CD4-positive, alpha-beta T cell treated with Interferon alpha-2 for 1 hour (primary cell): ENCODE measurements around the gene ERC1.
A peak's percentile ranks its signal among the peaks of the same experiment; 100 is the strongest.
"Not testable (repeated sequence)": the region's sequence is repeated elsewhere in the genome, so short reads cannot be mapped to it uniquely, and the experiment has no call there.

Experiments used
- DNase-seq, 2 donors: peaks; one replicate each; pipeline ENCODE4 v3.0.0-alpha.2; 2020 to 2022

The ERC1 gene

DNA sequence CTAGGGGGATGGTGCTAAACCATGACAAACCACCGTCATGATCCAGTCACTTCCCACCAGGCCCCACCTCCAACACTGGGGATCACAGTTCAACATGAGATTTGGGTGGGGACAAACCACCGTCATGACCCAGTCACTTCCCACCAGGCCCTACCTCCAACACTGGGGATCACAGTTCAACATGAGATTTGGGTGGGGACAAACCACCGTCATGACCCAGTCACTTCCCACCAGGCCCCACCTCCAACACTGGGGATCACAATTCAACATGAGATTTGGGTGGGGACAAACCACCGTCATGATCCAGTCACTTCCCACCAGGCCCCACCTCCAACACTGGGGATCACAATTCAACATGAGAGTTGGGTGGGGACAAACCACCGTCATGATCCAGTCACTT lies 207.8 kb downstream of the ERC1 start:
- DNase-seq = not testable (repeated sequence)

DNA sequence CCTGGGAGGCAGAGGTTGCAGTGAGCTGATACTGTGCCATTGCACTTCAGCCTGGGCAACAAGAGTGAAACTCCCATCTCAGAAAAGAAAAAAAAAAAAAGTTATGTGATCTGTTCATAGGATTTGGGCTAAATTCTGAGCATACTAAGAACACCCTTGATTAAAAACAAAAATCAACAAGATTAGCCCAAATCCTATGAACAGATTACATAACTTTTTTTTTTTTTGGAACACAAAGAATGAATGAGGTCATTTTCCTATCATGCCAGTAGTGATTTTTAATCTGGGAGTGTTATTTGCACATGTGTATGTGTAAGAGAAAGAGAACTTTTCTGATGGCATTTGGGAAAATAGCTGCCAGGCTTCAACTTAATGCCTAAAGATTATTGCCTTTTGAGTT lies 208.7 kb downstream of the ERC1 start:
- no peak for DNase-seq

DNA sequence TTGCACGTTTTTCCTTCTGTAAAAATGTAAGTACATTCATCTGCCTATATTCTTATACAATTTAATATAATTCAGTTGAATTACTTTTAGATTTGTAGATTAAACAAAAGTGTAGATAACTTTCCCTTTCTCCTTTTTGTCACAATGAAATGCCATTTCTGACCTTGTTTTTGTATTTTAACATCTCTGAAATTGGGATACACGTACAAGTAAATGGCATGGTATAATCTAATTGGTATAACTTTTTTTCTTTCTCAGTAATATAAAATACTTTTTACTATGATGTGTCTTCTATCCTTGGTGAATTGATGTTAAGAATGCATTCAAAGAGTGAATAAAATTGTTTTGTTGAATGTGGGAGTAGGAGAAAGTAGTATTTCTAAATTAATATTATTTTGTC lies 210.0 kb downstream of the ERC1 start:
- DNase-seq = no peak

DNA sequence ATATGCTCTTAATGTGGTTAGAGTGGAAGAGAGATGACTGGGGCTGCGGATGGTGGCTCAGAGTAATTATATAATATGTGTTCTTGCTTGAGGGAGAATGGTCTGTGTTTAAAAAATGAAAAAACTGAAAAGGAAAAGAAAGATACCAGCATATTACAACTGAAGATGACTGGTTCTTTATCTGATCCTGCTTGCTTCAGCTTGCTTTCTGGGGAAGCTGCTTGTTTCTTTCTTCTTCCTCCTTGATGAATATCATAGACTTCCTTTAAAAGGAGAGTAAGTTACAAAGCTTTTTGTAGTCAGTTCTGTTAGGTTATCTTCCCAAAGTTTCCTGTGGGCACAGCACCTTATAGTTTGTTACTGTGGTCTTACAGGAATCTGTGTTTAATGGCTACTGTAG lies 210.9 kb downstream of the ERC1 start:
- no peak for DNase-seq

- DNase-seq = no peak
These were observed 212.7 kb downstream of the ERC1 start for GRCh38 chr12:1203735-1204019.

- DNase-seq = peak; percentile 9 to 49
These were observed 213.6 kb downstream of the ERC1 start for GRCh38 chr12:1204581-1205121.

DNA sequence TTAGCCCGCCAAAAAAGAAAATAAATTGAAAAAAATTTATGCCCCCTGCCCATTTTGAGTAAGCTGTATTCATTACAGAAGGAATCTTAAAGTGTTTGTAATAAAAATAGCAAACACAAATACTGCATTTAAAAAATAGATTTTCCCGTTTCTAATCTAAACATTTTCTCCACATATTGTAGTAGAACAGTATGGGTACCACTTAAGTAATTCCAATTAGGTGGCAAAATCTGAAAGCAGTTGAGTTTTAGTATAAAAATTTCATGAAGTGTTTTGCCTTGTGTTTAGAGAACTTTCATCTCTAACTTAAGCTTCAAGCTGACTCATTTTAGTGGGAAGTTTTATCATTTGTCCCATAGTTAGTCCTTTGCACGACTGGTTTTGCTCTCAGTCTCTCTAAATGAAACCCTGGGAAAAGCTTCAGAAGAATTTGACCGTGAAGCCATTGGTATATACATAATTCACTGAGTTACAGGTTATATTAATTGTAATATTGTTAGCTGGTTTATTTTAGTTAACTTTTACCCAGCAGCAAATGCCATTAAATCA lies 214.6 kb downstream of the ERC1 start:
- no peak for DNase-seq

- DNase-seq = no peak
These were observed 215.2 kb downstream of the ERC1 start for GRCh38 chr12:1206118-1206734.

DNA sequence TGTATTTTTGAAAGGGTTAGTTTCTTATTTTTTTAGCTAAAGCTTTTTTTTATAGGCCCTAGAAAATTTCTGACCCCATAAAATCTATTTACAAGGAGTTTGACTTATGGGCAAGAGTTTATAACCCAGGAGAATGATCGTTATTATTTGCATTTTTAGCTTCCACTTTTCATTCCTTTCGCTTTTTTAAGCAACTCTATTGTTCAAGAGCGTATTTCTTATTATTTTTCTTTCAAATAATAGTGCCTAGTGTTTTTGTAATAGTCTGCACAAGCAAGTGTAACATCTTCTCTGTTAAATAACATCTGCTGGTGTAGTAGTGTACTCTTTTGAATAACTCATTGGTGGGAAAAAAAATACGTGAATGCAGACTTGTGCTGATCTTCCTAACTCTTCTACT lies 216.3 kb downstream of the ERC1 start:
- no peak for DNase-seq

GRCh38 chr12:1208719-1209118 lies 217.7 kb downstream of the ERC1 start:
- DNase-seq = not testable (repeated sequence)

DNA sequence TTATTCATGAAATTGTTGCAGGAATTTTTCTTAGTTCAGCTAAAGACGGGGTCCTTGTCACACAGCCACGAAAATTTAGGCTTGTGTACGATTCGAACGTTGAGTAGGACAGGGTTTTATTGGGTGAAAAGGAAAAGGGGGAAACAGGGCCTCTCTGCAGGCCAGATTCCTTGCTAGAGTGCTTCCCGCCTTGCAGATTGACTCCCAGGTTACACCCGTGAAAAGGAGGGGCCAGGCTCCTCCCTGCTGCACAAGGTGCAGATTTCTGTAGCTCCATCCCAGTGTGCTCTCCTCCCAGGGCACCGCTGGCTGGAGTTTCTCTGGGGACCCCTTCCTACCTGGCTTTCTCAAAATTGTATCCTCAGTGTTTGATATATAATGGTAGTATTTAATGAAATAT lies 221.5 kb downstream of the ERC1 start:
- no peak for DNase-seq

DNA sequence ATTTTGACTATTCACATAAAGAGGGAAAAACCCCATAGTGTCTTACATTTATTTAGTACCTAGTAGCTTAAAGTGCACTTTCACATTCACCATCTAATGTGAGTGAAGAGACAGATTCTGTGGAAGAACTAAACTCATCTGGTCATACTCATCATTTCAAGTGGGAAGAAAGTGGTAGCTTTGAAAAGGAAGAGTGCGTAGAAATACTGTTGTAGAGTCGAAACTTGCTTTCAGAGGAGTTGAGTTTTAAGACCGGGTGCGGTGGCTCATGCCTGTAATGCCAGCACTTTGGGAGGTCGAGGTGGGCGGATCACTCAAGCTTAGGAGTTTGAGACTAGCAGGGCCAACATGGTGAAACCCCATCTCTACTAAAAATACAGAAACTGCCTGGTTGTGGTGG lies 222.2 kb downstream of the ERC1 start:
- no peak for DNase-seq

DNA sequence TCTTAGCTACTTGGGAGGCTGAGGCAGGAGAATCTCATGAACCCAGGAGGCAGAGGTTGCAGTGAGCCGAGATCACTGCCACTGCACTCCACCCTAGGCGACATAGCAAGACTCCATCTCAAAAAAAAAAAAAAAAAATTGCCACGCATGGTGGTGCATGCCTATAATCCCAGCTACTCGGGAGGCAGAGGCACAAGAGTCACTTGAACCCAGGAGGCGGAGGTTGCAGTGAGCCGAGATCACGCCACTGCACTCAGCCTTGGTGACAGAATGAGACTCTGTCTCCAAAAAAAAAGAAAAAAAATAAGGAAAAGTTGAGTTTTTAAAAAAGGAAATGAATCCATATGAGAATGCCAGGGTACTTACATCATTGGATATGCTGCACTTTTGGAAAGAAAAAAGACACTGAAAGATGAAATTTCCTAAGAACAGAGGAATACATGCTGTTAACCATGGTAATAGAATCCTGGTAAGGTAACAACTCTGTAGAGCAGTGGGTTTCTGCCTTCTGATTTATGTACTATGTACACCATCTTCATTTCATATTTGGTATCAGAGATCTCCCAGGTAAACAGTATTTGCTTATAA lies 222.7 kb downstream of the ERC1 start:
- DNase-seq = no peak

DNA sequence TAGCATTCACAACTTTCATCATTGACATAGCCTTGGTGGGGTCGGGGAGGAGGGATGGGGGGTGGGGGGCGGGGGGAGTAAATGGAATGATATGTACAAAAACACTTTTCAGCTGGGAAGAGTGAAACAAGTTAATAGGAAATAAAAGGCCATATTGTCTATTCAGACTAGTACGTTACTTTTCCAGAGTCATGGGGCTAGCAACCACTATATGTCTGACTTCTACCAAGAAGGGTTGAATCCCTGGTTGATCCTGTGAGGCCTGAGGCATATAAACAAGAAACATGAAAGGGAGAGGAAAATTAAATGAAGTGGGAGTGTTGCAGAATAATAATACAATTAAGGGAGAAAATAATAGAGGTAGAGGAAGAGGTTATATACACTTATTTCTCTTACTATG lies 225.5 kb downstream of the ERC1 start:
- no peak for DNase-seq

DNA sequence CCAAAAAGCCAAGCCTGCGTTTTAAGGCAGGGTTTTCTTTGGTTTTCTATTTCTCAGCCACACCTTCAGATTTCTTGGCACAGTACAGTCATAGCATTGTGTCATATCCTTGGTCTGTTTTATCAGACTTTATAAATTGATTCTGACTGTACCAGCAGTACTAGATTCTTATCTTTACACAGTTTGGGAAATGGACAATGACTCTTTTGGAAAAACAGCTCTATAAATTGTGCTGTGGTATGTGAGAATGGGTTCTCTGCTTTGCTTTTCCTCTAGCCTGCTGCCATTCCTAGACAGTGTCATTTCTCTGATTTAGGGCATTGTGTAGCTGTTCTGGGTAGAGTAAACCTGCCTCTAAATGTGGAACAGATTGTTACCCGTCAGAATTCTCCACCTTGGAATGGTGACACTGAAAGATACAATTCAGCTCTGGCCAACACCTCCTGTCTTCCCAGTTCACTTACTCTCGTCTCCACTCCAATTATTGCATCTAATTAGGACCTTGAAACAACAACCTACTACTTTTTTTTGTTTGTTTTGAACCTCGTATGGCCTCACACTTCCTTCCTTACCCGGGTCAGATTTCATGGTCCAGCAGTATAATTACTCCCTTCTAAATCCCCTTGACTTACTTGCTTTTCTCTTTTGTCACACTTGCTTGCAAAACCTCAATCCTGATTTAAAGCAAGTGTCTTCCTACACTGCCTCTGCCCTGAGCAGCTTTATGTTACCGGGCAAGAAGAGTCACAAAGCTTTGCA lies 226.3 kb downstream of the ERC1 start:
- no peak for DNase-seq

DNA sequence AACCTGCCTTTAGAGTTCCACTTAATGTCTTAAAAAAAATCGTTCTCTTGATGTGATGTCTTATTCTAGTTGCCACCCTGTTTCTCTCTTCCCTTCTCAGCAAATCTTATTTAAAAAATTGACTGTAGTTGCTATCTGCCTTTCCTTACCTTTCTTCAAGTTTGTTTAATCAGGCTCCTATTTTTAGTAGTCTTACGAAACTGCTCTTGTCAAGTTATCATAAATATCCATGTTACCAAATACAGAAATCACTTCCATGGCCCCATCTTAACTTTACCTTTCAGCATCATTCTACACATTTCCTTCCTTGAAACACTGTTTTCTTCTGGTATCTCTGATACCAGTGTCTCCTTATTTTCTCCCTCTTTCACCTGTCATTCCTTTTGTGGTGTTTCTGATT lies 227.3 kb downstream of the ERC1 start:
- no peak for DNase-seq

DNA sequence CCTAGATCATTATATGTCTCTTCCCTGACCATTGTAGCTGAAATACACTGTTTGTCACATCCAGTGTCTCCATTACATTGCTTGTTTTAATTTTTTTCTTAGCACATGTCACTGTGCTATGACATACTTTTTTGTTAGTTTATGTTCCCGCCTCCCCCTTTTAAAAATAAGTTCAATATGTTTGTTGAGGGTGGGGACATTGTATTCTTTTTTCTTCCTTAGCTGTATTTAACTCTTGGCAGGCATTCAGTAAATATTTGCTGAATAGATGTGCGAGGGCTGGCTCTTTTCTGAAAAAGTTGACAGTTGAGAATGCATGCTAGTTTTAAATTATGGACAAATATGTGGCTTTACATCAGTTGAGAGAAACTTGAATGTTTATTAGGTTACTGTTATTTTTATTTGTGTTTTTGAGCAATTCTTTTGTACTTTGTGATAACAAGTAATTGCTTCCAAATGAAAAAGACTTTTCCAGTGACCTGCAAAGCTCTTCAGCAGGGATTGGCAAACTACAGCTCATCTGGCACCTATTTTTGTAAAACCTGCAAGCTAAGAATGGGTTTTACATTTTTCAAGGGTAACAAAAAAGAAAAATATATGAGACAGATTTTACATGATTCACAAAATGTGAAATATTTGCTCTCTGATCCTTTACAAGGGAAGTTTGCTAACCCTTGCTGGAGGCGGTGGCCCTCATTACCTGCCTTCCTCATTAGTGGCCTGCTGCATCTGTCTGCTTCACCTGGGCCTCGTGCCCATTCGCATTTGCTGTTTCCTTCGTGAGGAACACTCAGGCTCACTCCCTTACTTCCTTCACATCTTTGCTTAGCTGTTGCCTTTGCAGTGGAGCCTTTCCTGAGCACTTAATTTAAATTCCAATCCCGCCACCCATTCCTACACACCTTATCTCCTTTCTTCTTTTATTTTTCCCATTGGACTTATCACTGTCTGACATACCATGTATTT lies 229.4 kb downstream of the ERC1 start:
- no peak for DNase-seq

DNA sequence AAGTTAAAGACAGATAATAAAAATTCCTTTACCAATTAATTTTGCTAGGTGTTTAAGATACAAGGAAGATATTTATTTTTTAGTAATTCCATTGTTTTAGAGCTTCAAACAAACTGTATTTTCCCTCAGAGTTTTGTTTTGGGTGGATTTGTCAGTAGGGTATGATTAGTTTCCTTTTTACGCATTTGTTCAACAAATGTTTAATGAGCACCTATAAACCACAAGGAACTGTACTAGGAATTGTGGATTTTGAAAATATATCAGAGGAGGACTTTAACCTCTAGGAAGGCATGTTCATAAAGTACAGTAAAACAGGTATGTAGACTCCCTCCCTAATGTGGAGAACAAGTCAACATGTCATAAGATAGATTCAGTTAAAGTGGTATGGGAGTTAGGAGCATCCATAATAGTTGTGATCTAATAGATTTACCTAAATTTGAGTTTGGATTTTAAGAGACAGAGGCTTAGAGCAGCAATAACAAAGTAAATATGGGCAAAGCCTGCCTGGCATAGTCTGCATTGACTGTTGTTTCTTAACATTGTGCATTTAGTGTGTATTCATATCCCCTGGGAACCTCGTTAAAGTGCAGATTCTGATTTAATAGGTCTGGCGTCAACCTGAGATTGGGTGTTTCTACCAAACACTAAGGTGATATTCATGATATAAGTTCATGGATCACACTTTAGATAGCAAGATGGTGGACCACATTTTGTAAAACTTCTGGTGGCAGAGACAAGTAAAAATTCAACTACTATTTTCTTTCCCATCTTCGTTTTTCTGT lies 232.0 kb downstream of the ERC1 start:
- DNase-seq = no peak

DNA sequence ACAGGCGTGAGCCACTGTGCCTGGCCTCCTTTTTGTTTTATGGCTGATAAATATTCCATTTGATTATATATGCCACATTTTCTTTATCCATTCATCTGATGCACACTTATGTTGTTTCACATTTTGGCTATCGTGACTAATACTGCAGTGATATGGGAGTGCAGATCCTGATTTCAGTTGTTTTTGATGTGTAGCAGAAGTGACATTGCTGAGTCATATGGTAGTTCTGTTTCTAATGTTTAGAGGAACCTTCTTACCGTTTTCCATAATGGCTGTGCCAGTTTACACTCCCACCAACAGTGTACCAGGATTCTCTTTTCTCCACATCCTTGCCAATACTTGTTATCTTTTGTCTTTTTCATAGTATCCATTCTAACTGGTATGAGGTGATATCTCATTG lies 235.9 kb downstream of the ERC1 start:
- no peak for DNase-seq

- DNase-seq = no peak
These were observed 243.1 kb downstream of the ERC1 start for GRCh38 chr12:1234073-1234472.

DNA sequence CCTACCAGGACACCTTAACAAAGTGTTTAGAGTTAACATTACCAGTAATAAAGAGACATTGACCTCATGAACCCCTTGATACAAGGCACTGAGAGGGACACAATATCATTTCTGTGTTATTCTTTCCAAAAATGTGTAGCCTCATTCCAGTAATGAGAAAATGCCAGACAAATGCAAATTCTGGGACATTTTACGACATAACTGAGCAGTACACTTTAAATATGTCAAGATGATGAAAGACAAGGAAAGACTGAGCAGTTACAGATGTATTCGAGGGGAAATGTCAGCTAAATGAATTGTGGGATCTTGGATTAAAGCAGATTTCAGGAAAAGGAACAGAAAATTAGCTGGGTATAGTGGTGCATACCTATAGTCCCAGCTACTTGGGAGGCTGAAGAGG lies 255.6 kb downstream of the ERC1 start:
- no peak for DNase-seq

GRCh38 chr12:1250641-1251040 lies 259.6 kb downstream of the ERC1 start:
- no peak for DNase-seq
